H9 (cell line): ENCODE results near the gene FAM124A. TPM values are rescaled to one million over a fixed set of nuclear protein-coding genes. Genes with fewer than 3 reads are reported as not detected.
A peak's percentile ranks its signal among the peaks of the same experiment; 100 is the strongest.

Experiments used
- DNase-seq: peaks from one replicate; pipeline ENCODE4 v3.0.0-alpha.2; 2017
- H2AFZ ChIP-seq: one replicate; pipeline ENCODE4 v1.6.1; 2013; ENCODE audit warnings: mild to moderate bottlenecking, low read length, control low read depth, moderate library complexity
- H2AK5ac ChIP-seq: 2 replicates; pipeline ENCODE4 v1.6.1; 2013; ENCODE audit warnings: low read length, control low read depth, mixed read lengths; ENCODE audit not compliant: insufficient read length
- H2BK120ac ChIP-seq: one replicate; pipeline ENCODE4 v1.6.1; 2013; ENCODE audit warnings: low read depth, mild to moderate bottlenecking, low read length, control low read depth, inconsistent platforms; ENCODE audit not compliant: poor library complexity, severe bottlenecking
- H2BK12ac ChIP-seq: 2 replicates; pipeline ENCODE4 v1.6.1; 2013; ENCODE audit warnings: low read length, control low read depth, mixed read lengths, low read depth; ENCODE audit not compliant: insufficient read length
- H2BK15ac ChIP-seq: 2 replicates; pipeline ENCODE4 v1.6.1; 2013; ENCODE audit warnings: low read depth, low read length, control low read depth
- H2BK20ac ChIP-seq: one replicate; pipeline ENCODE4 v1.6.1; 2013; ENCODE audit warnings: low read depth, mild to moderate bottlenecking, low read length, control low read depth, inconsistent platforms; ENCODE audit not compliant: poor library complexity, severe bottlenecking
- H2BK5ac ChIP-seq: 2 replicates; pipeline ENCODE4 v1.6.1; 2013; ENCODE audit warnings: low read length, control low read depth, mixed read lengths; ENCODE audit not compliant: insufficient read length
- H3K14ac ChIP-seq: 2 replicates; pipeline ENCODE4 v1.6.1; 2013; ENCODE audit warnings: low read length, control low read depth; ENCODE audit not compliant: insufficient read depth
- H3K18ac ChIP-seq: 2 replicates; pipeline ENCODE4 v1.6.1; 2013; ENCODE audit warnings: low read depth, mild to moderate bottlenecking, mixed read lengths, low read length, control low read depth; ENCODE audit not compliant: insufficient read length
- H3K23ac ChIP-seq: 2 replicates; pipeline ENCODE4 v1.6.1; 2013; ENCODE audit warnings: low read length, control low read depth, mixed read lengths, low read depth; ENCODE audit not compliant: insufficient read length
- H3K23me2 ChIP-seq: 2 replicates; pipeline ENCODE4 v1.6.1; 2013; ENCODE audit warnings: low read depth, mild to moderate bottlenecking, mixed read lengths, low read length, control low read depth; ENCODE audit not compliant: insufficient read length, poor library complexity, severe bottlenecking
- H3K27ac ChIP-seq: 2 replicates; pipeline ENCODE4 v1.5.1; 2013; ENCODE audit warnings: low read length, control low read depth, mixed read lengths, low read depth; ENCODE audit not compliant: insufficient read length
- H3K27me3 ChIP-seq: 2 replicates; pipeline ENCODE4 v1.6.1; 2013; ENCODE audit warnings: low read length, control low read depth, inconsistent platforms; ENCODE audit not compliant: insufficient read depth
- H3K4ac ChIP-seq: 2 replicates; pipeline ENCODE4 v1.6.1; 2013; ENCODE audit warnings: low read depth, mild to moderate bottlenecking, control low read depth, inconsistent platforms, low read length, moderate library complexity
- H3K4me1 ChIP-seq: 2 replicates; pipeline ENCODE4 v1.6.1; 2013; ENCODE audit warnings: low read length, control low read depth, inconsistent platforms; ENCODE audit not compliant: insufficient read depth
- H3K4me2 ChIP-seq: 2 replicates; pipeline ENCODE4 v1.6.1; 2013; ENCODE audit warnings: low read length, control low read depth, mixed read lengths; ENCODE audit not compliant: insufficient read length, insufficient read depth
- H3K56ac ChIP-seq: 2 replicates; pipeline ENCODE4 v1.6.1; 2013; ENCODE audit warnings: low read depth, mild to moderate bottlenecking, mixed read lengths, low read length, control low read depth; ENCODE audit not compliant: insufficient read length
- H3K79me1 ChIP-seq: 2 replicates; pipeline ENCODE4 v1.6.1; 2013; ENCODE audit warnings: low read depth, mild to moderate bottlenecking, moderate library complexity, low read length, control low read depth, inconsistent platforms; ENCODE audit not compliant: insufficient read depth, poor library complexity, severe bottlenecking
- H3K79me2 ChIP-seq: 2 replicates; pipeline ENCODE4 v1.6.1; 2013; ENCODE audit warnings: low read length, control low read depth, inconsistent platforms; ENCODE audit not compliant: insufficient read depth
- H3K9ac ChIP-seq: 2 replicates; pipeline ENCODE4 v1.6.1; 2013; ENCODE audit warnings: low read length, control low read depth, mixed read lengths; ENCODE audit not compliant: insufficient read length; ENCODE audit errors: extremely low read depth
- H3K9me3 ChIP-seq: one replicate; pipeline ENCODE4 v1.6.1; 2013; ENCODE audit warnings: low read depth, low read length, inconsistent platforms; ENCODE audit not compliant: control insufficient read depth
- H3T11ph ChIP-seq: one replicate; pipeline ENCODE4 v1.6.1; 2013; ENCODE audit warnings: mild to moderate bottlenecking, low read length, control low read depth, inconsistent platforms
- H4K20me1 ChIP-seq: one replicate; pipeline ENCODE4 v1.6.1; 2013; ENCODE audit not compliant: control insufficient read depth, insufficient read length, insufficient read depth
- H4K5ac ChIP-seq: 2 replicates; pipeline ENCODE4 v1.6.1; 2013; ENCODE audit warnings: low read depth, mild to moderate bottlenecking, mixed read lengths, low read length, control low read depth; ENCODE audit not compliant: insufficient read length
- H4K8ac ChIP-seq: replicated peaks from 2 replicates; pipeline ENCODE4 v1.6.1; 2013; ENCODE audit warnings: low read length, control low read depth, mixed read lengths, low read depth; ENCODE audit not compliant: insufficient read length
- H4K91ac ChIP-seq: 2 replicates; pipeline ENCODE4 v1.6.1; 2013; ENCODE audit warnings: low read depth, mild to moderate bottlenecking, moderate library complexity, mixed read lengths, low read length, control low read depth; ENCODE audit not compliant: insufficient read length
- H3K27ac Mint-ChIP-seq, 3 experiments: 2 replicates in 2 of 3; 3 replicates in 1 of 3; pipeline ENCODE4 v1.8.0; 2020 to 2021; ENCODE audit warnings: mixed read lengths in 3 of 3, mild to moderate bottlenecking in 1 of 3, moderate library complexity in 1 of 3
- H3K27me3 Mint-ChIP-seq: 2 replicates; pipeline ENCODE4 v1.8.0; 2021; ENCODE audit warnings: low read depth, mild to moderate bottlenecking, moderate library complexity, mixed read lengths
- H3K36me3 Mint-ChIP-seq, 3 experiments: 2 replicates in 2 of 3; 3 replicates in 1 of 3; pipeline ENCODE4 v1.8.0; 2020 to 2021; ENCODE audit warnings: low read depth in 3 of 3, mixed read lengths in 3 of 3; ENCODE audit not compliant: insufficient read depth in 1 of 3
- H3K4me1 Mint-ChIP-seq, 2 experiments: 2 replicates each; pipeline ENCODE4 v1.8.0; 2020; ENCODE audit warnings: mixed read lengths in 2 of 2
- H3K4me3 Mint-ChIP-seq, 2 experiments: 2 replicates in 1 of 2; 3 replicates in 1 of 2; pipeline ENCODE4 v1.8.0; 2020 to 2021; ENCODE audit warnings: mild to moderate bottlenecking in 2 of 2, mixed read lengths in 2 of 2, moderate library complexity in 1 of 2
- H3K9me3 Mint-ChIP-seq, 2 experiments: 2 replicates in 1 of 2; 3 replicates in 1 of 2; pipeline ENCODE4 v1.8.0; 2020; ENCODE audit warnings: mild to moderate bottlenecking in 2 of 2, mixed read lengths in 2 of 2, moderate library complexity in 1 of 2
- WGBS: extraction: QIAGEN DNeasy Blood & Tissue Kit; methylation state at CpG from one replicate; pipeline ENCODE4 v1.1.7; 2013; ENCODE audit warnings: missing lambda C conversion rate, low lambda C conversion rate, mixed read lengths; ENCODE audit not compliant: insufficient read length; ENCODE audit errors: extremely low coverage; 5-methylcytosine and 5-hydroxymethylcytosine counted together
- total RNA-seq: library from RNA; stranded (reverse); gene quantifications from 2 replicates; pipeline ENCODE4 v1.2.1, GENCODE V29; 2021
- TF ChIP-seq, protein P1 (sequence below): fragments of 200-600 bp; sonication (generic); conservative IDR thresholded peaks from 3 replicates; pipeline ENCODE4 v1.8.0; 2021; ENCODE audit warnings: antibody characterized with exemption, mild to moderate bottlenecking

FAM124A gene
- total RNA-seq, 1 experiment from 2014 or later: 41.9 TPM

DNA sequence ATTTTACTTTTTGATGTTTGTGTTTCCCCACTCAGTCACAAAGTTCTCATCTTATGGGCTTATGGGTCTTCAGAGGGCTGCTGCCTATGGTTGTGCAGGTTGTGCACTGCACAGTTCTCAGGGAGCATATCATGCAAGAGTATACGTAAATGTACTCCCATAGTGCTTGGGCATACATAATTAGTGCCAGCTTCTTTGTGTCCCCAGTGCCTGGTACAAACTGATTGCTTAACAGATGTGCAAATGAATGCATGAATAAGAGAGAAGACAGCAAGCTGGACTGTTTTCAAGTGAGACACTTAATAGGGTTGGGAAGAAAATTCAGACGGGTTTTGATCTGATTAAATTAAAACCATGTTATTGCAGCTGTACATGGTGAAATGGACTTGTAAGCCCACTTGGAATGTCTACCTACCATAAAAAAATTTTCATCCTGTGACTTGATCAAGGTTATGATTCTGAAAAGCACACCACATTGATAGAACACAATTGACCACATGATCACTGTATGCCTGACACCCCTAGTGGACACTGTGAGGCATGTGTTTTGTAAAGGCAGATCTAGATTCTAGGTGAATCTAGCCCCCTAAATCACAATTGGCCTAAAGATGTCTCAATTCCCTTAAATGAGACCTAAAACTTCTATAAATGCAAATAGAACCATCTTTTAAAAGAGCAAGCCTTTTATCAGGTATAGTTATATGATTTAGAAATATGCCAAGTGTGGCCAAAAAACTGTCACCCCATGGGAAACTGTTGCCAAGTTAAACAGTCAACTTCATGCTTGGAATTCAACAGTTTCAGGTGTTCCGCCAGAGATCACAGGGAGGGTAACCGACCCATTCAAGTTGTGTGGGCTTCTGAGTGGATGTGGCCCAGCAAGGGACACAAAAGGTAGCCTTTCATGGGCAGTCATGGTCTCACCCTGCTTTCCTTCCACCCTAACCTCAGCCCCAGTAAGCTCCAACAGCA, 27.9 kb downstream of the FAM124A start:
- Histone ChIP-seq H3K4ac (no peak overlapping the region), H2BK120ac (no peak overlapping the region), H3K23me2 (no peaks in the 10 kb centered on the region), H2BK5ac (no peak overlapping the region), H3K79me1 (no peaks in the 10 kb centered on the region), H3T11ph (no peak overlapping the region), H3K4me2 (no peak overlapping the region), H2BK12ac (no peak overlapping the region), H3K27me3 (no peaks in the 10 kb centered on the region), H3K9ac (no peak overlapping the region), H3K79me2 (peaks cover 13% of the 10 kb centered on the region; the same call in 1 of the 2 replicates), H3K23ac (no peak overlapping the region), H3K56ac (no peak overlapping the region), H2AFZ (no peak overlapping the region), H3K27ac (no peak overlapping the region), H4K20me1 (peaks cover 2% of the 10 kb centered on the region), H3K18ac (no peak overlapping the region), H3K4me1 (peaks cover 23% of the 10 kb centered on the region; the same call in 1 of the 2 replicates), H2BK20ac (no peak overlapping the region), H3K9me3 (no peaks in the 10 kb centered on the region), H4K5ac (no peak overlapping the region), H2BK15ac (no peak overlapping the region), H4K91ac (no peak overlapping the region), H4K8ac (no peak overlapping the region), H2AK5ac (no peak overlapping the region), H3K14ac (no peak overlapping the region)
- no peak for DNase-seq
- no peak overlapping the region for H3K4me3 Mint-ChIP-seq
- H3K27ac Mint-ChIP-seq: peak overlapping the region in 2 of 3 experiments; percentile 61 to 76; a peak in 2 of 7 replicates
- no peaks in the 10 kb centered on the region for H3K27me3 Mint-ChIP-seq
- H3K4me1 Mint-ChIP-seq: peaks cover 29 to 53% of the 10 kb centered on the region in 2 experiments
- no CpG with 5 or more reads among the region's 4 CpGs for WGBS
- peaks cover 34 to 44% (median 39%) of the 10 kb centered on the region in 3 experiments; a peak in 6 of 7 replicates for H3K36me3 Mint-ChIP-seq
- TF ChIP-seq, protein P1, sequence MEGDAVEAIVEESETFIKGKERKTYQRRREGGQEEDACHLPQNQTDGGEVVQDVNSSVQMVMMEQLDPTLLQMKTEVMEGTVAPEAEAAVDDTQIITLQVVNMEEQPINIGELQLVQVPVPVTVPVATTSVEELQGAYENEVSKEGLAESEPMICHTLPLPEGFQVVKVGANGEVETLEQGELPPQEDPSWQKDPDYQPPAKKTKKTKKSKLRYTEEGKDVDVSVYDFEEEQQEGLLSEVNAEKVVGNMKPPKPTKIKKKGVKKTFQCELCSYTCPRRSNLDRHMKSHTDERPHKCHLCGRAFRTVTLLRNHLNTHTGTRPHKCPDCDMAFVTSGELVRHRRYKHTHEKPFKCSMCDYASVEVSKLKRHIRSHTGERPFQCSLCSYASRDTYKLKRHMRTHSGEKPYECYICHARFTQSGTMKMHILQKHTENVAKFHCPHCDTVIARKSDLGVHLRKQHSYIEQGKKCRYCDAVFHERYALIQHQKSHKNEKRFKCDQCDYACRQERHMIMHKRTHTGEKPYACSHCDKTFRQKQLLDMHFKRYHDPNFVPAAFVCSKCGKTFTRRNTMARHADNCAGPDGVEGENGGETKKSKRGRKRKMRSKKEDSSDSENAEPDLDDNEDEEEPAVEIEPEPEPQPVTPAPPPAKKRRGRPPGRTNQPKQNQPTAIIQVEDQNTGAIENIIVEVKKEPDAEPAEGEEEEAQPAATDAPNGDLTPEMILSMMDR: peak; percentile 71
- no peaks in the 10 kb centered on the region for H3K9me3 Mint-ChIP-seq
